ENCODE data around the gene KIF5A. TPM values are rescaled to one million over a fixed set of nuclear protein-coding genes. Genes with fewer than 3 reads are reported as not detected.

Gene KIF5A
- total and polyA plus RNA-seq, 2 donors (not counting 1 experiment from before 2014, with no cell fraction given) = 0.09 to 0.67 TPM

DNA sequence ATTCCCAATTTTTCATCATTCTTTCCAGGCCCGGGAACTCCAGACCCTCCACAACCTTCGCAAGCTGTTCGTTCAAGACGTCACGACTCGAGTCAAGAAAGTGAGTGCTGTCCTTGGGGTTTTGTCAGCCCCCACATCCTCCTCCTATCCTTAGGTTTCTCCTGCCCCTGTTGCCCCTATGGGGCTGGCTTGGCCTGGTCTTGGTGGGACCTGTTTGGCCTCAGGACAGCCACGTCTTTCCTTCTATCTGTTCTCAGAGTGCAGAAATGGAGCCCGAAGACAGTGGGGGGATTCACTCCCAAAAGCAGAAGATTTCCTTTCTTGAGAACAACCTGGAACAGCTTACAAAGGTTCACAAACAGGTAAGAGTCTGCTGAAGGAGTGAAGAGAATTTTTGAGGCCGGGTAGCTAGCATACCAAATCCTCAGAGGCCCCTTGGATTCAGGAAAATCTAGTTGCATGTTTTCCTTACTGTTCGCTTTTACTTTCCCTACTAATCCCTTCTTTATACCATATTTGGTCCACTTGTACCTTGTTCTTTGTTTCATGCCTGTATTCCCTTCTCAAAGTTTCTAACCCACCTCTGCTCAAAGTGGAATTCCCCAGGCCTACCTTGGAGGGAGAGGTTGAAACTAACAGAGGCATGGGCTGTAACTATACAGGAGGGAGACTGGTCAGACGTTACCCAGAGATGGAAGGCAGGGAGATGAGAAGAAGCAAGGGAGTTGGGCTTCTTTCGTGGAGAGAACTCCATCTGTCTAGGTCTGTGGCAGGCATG is 28.3 kb downstream of the KIF5A start:
- Histone ChIP-seq H2AFZ (ENCODE audit: insufficient read depth, low read depth, low read length, poor library complexity, severe bottlenecking) (no peak overlapping the region), H4K20me1 (ENCODE audit: control insufficient read depth, insufficient read depth, low read length, poor library complexity, severe bottlenecking) (no peaks in the 10 kb centered on the region), H3K79me2 (ENCODE audit: control insufficient read depth, insufficient read depth, low read length) (no peaks in the 10 kb centered on the region), H3K27me3 (replicated peaks in 1 of 4; ENCODE audit: control extremely low read depth in 1 of 4, control insufficient read depth in 3 of 4, insufficient read depth in 4 of 4, low read length in 3 of 4) (peaks cover 0 to 24% (median 5%) of the 10 kb centered on the region in 4 experiments), H3K4me1 (ENCODE audit: control insufficient read depth in 2 of 2, insufficient read depth in 2 of 2, low read length in 2 of 2) (peaks cover 0 to 2% of the 10 kb centered on the region in 2 donors), H3K4me3 (ENCODE audit: control extremely low read depth in 1 of 5, extremely low read depth in 1 of 5, insufficient read depth in 1 of 5, low read depth in 2 of 5, low read length in 4 of 5) (no peak overlapping the region), H3K9me3 (ENCODE audit: control extremely low read depth in 1 of 3, control insufficient read depth in 2 of 3, insufficient read depth in 1 of 3, low read length in 2 of 3) (no peaks in the 10 kb centered on the region), H3K9ac (ENCODE audit: low read length) (no peak overlapping the region), H3K4me2 (replicated peaks; ENCODE audit: low read depth, low read length, poor library complexity, severe bottlenecking) (no peak overlapping the region), H3K36me3 (replicated peaks in 1 of 2; ENCODE audit: control extremely low read depth in 1 of 2, control insufficient read depth in 1 of 2, extremely low read depth in 1 of 2, insufficient read depth in 2 of 2, low read length in 1 of 2) (no peaks in the 10 kb centered on the region), H3K27ac (ENCODE audit: low read length in 2 of 2) (no peak overlapping the region)
- no peak for ATAC-seq (ENCODE audit: low read depth)
- DNase-seq = no peak
- H3K9me3 Mint-ChIP-seq (ENCODE audit: insufficient read depth) = no peaks in the 10 kb centered on the region
- no peak overlapping the region for H3K4me3 Mint-ChIP-seq
- intact Hi-C loops (cut with micrococcal nuclease) = no loop called here
- no peak for TF ChIP-seq EZH2 (IDR thresholded peaks at IDR 0.05; ENCODE audit: borderline replicate concordance, insufficient read depth, low read depth, low read length, poor library complexity, severe bottlenecking)
- TF ChIP-seq, protein P1, sequence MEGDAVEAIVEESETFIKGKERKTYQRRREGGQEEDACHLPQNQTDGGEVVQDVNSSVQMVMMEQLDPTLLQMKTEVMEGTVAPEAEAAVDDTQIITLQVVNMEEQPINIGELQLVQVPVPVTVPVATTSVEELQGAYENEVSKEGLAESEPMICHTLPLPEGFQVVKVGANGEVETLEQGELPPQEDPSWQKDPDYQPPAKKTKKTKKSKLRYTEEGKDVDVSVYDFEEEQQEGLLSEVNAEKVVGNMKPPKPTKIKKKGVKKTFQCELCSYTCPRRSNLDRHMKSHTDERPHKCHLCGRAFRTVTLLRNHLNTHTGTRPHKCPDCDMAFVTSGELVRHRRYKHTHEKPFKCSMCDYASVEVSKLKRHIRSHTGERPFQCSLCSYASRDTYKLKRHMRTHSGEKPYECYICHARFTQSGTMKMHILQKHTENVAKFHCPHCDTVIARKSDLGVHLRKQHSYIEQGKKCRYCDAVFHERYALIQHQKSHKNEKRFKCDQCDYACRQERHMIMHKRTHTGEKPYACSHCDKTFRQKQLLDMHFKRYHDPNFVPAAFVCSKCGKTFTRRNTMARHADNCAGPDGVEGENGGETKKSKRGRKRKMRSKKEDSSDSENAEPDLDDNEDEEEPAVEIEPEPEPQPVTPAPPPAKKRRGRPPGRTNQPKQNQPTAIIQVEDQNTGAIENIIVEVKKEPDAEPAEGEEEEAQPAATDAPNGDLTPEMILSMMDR (IDR thresholded peaks at IDR 0.05) = no peak
- CTCF ChIA-PET = no interaction called here
- H3K4me1 Mint-ChIP-seq = no peaks in the 10 kb centered on the region
- peaks cover 6% of the 10 kb centered on the region for H3K27me3 Mint-ChIP-seq
- WGBS (ENCODE audit: insufficient coverage) = 90% methylated on average over 9 of the region's 12 CpGs
- POLR2A ChIA-PET = no interaction called here
- H3K27ac Mint-ChIP-seq = no peak overlapping the region

DNA sequence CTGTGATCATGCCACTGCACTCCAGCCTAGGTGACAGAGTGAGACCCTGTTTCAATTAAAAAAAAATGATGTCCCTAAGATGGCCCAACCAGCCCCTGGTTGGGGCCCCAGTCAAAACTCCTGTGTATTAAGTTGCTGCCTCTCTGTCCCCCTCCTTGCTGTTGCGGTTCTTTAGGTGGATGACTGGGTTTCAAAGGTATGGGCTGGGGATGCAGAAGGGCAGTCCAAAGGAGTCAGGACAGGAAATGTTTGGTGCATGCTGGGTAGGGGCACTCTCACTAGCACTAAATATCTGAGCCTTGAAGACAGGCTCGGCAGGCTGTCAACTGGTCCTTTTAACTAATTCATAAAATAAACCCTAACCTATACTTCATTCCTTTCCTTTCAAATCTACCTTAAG is 29.2 kb downstream of the KIF5A start:
- CTCF ChIA-PET = interaction anchor here (1.2 kb wide), 1 partner anchor 24 kb away, joined by 3 read pairs; no protein-coding TSS in a partner anchor
- DNase-seq (no peak), ATAC-seq (ENCODE audit: low read depth) (no peak)
- Histone ChIP-seq H3K27ac (ENCODE audit: low read length in 2 of 2) (no peak overlapping the region), H2AFZ (ENCODE audit: insufficient read depth, low read depth, low read length, poor library complexity, severe bottlenecking) (no peak overlapping the region), H3K79me2 (ENCODE audit: control insufficient read depth, insufficient read depth, low read length) (no peaks in the 10 kb centered on the region), H4K20me1 (ENCODE audit: control insufficient read depth, insufficient read depth, low read length, poor library complexity, severe bottlenecking) (no peaks in the 10 kb centered on the region), H3K27me3 (replicated peaks in 1 of 4; ENCODE audit: control extremely low read depth in 1 of 4, control insufficient read depth in 3 of 4, insufficient read depth in 4 of 4, low read length in 3 of 4) (peaks cover 0 to 31% (median 5%) of the 10 kb centered on the region in 4 experiments), H3K4me3 (ENCODE audit: control extremely low read depth in 1 of 5, extremely low read depth in 1 of 5, insufficient read depth in 1 of 5, low read depth in 2 of 5, low read length in 4 of 5) (no peak overlapping the region), H3K9me3 (ENCODE audit: control extremely low read depth in 1 of 3, control insufficient read depth in 2 of 3, insufficient read depth in 1 of 3, low read length in 2 of 3) (no peaks in the 10 kb centered on the region), H3K4me2 (replicated peaks; ENCODE audit: low read depth, low read length, poor library complexity, severe bottlenecking) (no peak overlapping the region), H3K36me3 (replicated peaks in 1 of 2; ENCODE audit: control extremely low read depth in 1 of 2, control insufficient read depth in 1 of 2, extremely low read depth in 1 of 2, insufficient read depth in 2 of 2, low read length in 1 of 2) (no peaks in the 10 kb centered on the region), H3K4me1 (ENCODE audit: control insufficient read depth in 2 of 2, insufficient read depth in 2 of 2, low read length in 2 of 2) (peaks cover 0 to 3% of the 10 kb centered on the region in 2 donors), H3K9ac (ENCODE audit: low read length) (no peak overlapping the region)
- peaks cover 2% of the 10 kb centered on the region for H3K4me1 Mint-ChIP-seq
- no peak for TF ChIP-seq EZH2 (IDR thresholded peaks at IDR 0.05; ENCODE audit: borderline replicate concordance, insufficient read depth, low read depth, low read length, poor library complexity, severe bottlenecking)
- TF ChIP-seq, protein P1 (IDR thresholded peaks at IDR 0.05) = no peak
- WGBS (ENCODE audit: insufficient coverage) = 100% methylated on average over 2 of the region's 2 CpGs
- no peak overlapping the region for H3K27ac Mint-ChIP-seq
- intact Hi-C loops (cut with micrococcal nuclease) = no loop called here
- no peaks in the 10 kb centered on the region for H3K9me3 Mint-ChIP-seq (ENCODE audit: insufficient read depth)
- H3K4me3 Mint-ChIP-seq = no peak overlapping the region
- POLR2A ChIA-PET = no interaction called here
- H3K27me3 Mint-ChIP-seq = peaks cover 9% of the 10 kb centered on the region
